Transverse colon (tissue), 4 donors: ENCODE measurements around the gene OR2AK2.

Experiments
- CTCF ChIP-seq, 5 experiments: fragments of 200-600 bp in 3 of 5; fragments of 450-650 bp in 2 of 5; sonication (generic) in 3 of 5; IDR thresholded peaks; 1 replicate in 2 of 5; 2 replicates in 3 of 5; pipeline ENCODE4 v1.5.1; 2016 to 2017; ENCODE audit warnings: antibody characterized with exemption in 5 of 5, inconsistent platforms in 3 of 5, mild to moderate bottlenecking in 2 of 5, moderate library complexity in 1 of 5
- POLR2AphosphoS5 ChIP-seq, 3 donors: sonication (generic); formaldehyde crosslinking; IDR thresholded peaks; one replicate each; pipeline ENCODE4 v1.6.1; 2016; ENCODE audit warnings: antibody characterized with exemption in 3 of 3

GRCh38 chr1:248015803-248016202, 50.8 kb downstream of the OR2AK2 start:
- TF ChIP-seq CTCF (IDR thresholded peaks at IDR 0.05): no peak
- no peak for TF ChIP-seq POLR2AphosphoS5 (IDR thresholded peaks at IDR 0.05)
